Sciatic nerve (tissue), 2 donors: ENCODE results near the gene FRMD1. TPM values are rescaled to one million over a fixed set of nuclear protein-coding genes. Genes with fewer than 3 reads are reported as not detected.
"Not testable (repeated sequence)": the region's sequence is repeated elsewhere in the genome, so short reads cannot be mapped to it uniquely, and the experiment has no call there.

Source experiments
- ATAC-seq: fragments of 200-7000 bp; cut with Tn5 transposase; one replicate; pipeline ENCODE4 v1.9.1; 2020; ENCODE audit warnings: mild to moderate bottlenecking, moderate library complexity
- DNase-seq: peaks from one replicate; pipeline ENCODE4 v3.0.0-alpha.2; 2020; ENCODE audit warnings: low spot score
- intact Hi-C: fragments of 100-400 bp; cut with DNase I; formaldehyde crosslinking; loops from one replicate; pipeline ENCODE4 v1.14.2; 2022
- total RNA-seq: library from RNA; stranded (reverse); fragmentation: NEBNext Ultra II Directional; extraction: Animal tissue kit (Norgen Biotek cat#: 25700); gene quantifications from one replicate; pipeline ENCODE4 v1.2.1, GENCODE V29; 2021
- donor health status: DM: no; HTN: no; CAD: no.
- donor health status: DM: no; HTN: no; CAD: no.

FRMD1 gene
- total RNA-seq, 1 donor from 2014 or later: 25.5 TPM

GRCh38 chr6:168086616-168087015, 7.6 kb upstream of the FRMD1 start:
- no peak for ATAC-seq
- no peak for DNase-seq
- intact Hi-C loops: no loop called here

- no peak for ATAC-seq
- intact Hi-C loops: no loop called here
- no peak for DNase-seq
These were observed 7.1 kb upstream of the FRMD1 start for GRCh38 chr6:168086066-168086465.

- ATAC-seq: no peak
- DNase-seq: no peak
- intact Hi-C loops: no loop called here
These were observed 5.6 kb upstream of the FRMD1 start for GRCh38 chr6:168084465-168085160.

GRCh38 chr6:168083514-168083885, 4.5 kb upstream of the FRMD1 start:
- intact Hi-C loops: no loop called here
- DNase-seq (no peak), ATAC-seq (no peak)

- intact Hi-C loops: no loop called here
- no peak for DNase-seq
These were observed 4.0 kb upstream of the FRMD1 start for GRCh38 chr6:168082860-168083513.

GRCh38 chr6:168081858-168082546, 3.0 kb upstream of the FRMD1 start:
- intact Hi-C loops: no loop called here
- DNase-seq (no peak), ATAC-seq (no peak)

More at GRCh38 chr6:168082860-168083513, 4.0 kb upstream of the FRMD1 start:
- no peak for ATAC-seq

GRCh38 chr6:168080393-168081077, 1.5 kb upstream of the FRMD1 start:
- intact Hi-C loops: no loop called here
- ATAC-seq: no peak
- no peak for DNase-seq

GRCh38 chr6:168078175-168078942, 653 bp downstream of the FRMD1 start:
- DNase-seq (no peak), ATAC-seq (peak; percentile 32)
- intact Hi-C loops: no loop called here

GRCh38 chr6:168077401-168077800, 1.6 kb downstream of the FRMD1 start:
- ATAC-seq, DNase-seq, intact Hi-C loops: not testable (repeated sequence)

GRCh38 chr6:168075787-168076202, 3.2 kb downstream of the FRMD1 start:
- no peak for DNase-seq
- no peak for ATAC-seq
- intact Hi-C loops: no loop called here

GRCh38 chr6:168075216-168075615, 3.8 kb downstream of the FRMD1 start:
- ATAC-seq (no peak), DNase-seq (no peak)
- intact Hi-C loops: no loop called here

GRCh38 chr6:168073937-168074730, 4.9 kb downstream of the FRMD1 start:
- ATAC-seq (no peak), DNase-seq (no peak)
- intact Hi-C loops: no loop called here

GRCh38 chr6:168072730-168073129, 6.3 kb downstream of the FRMD1 start:
- intact Hi-C loops: no loop called here
- peak; percentile 10 for ATAC-seq
- no peak for DNase-seq

GRCh38 chr6:168072261-168072660, 6.8 kb downstream of the FRMD1 start:
- intact Hi-C loops: no loop called here
- ATAC-seq (peak; percentile 21), DNase-seq (no peak)

- DNase-seq (no peak), ATAC-seq (peak; percentile 4)
- intact Hi-C loops: no loop called here
These were observed 7.4 kb downstream of the FRMD1 start for GRCh38 chr6:168071620-168072019.

GRCh38 chr6:168070804-168071203, 8.2 kb downstream of the FRMD1 start:
- intact Hi-C loops: no loop called here
- no peak for ATAC-seq
- DNase-seq: no peak

- intact Hi-C loops: no loop called here
- ATAC-seq (no peak), DNase-seq (no peak)
These were observed 11.8 kb downstream of the FRMD1 start for GRCh38 chr6:168067081-168067759.
